KMS-11 (cell line): Measurements from ENCODE around the gene PNPLA7.

Experiments
- H2AFZ ChIP-seq: fragments of 200-600 bp; sonication (generic); 2 replicates; pipeline ENCODE4 v1.6.1; 2016; ENCODE audit warnings: antibody characterized with exemption, mixed run types, low read depth
- H3K27ac ChIP-seq: fragments of 200-600 bp; sonication (generic); 2 replicates; pipeline ENCODE4 v1.6.1; 2016; ENCODE audit warnings: mild to moderate bottlenecking, mixed run types
- H3K27me3 ChIP-seq: fragments of 200-600 bp; sonication (generic); 2 replicates; pipeline ENCODE4 v1.6.1; 2017; ENCODE audit warnings: mild to moderate bottlenecking, low read depth, mixed run types, moderate library complexity; ENCODE audit not compliant: insufficient read depth
- H3K36me3 ChIP-seq: fragments of 200-600 bp; sonication (generic); 2 replicates; pipeline ENCODE4 v1.6.1; 2017; ENCODE audit warnings: mild to moderate bottlenecking, mixed run types; ENCODE audit not compliant: insufficient read depth
- H3K4me1 ChIP-seq: fragments of 200-600 bp; sonication (generic); 2 replicates; pipeline ENCODE4 v1.6.1; 2016; ENCODE audit warnings: mild to moderate bottlenecking, low read depth, mixed run types; ENCODE audit not compliant: poor library complexity, severe bottlenecking
- H3K4me2 ChIP-seq: fragments of 200-600 bp; sonication (generic); 2 replicates; pipeline ENCODE4 v1.7.0; 2016; ENCODE audit warnings: mild to moderate bottlenecking, mixed run types
- H3K4me3 ChIP-seq: fragments of 200-600 bp; sonication (generic); IDR thresholded peaks from 2 replicates; pipeline ENCODE4 v1.6.1; 2017; ENCODE audit warnings: low read depth, low read length, mixed read lengths; ENCODE audit not compliant: insufficient read depth
- H3K79me2 ChIP-seq: fragments of 200-600 bp; sonication (generic); 2 replicates; pipeline ENCODE4 v1.6.1; 2016; ENCODE audit warnings: low read depth, mixed run types; ENCODE audit not compliant: insufficient read depth
- H3K9ac ChIP-seq: fragments of 200-600 bp; sonication (generic); 2 replicates; pipeline ENCODE4 v1.6.1; 2016; ENCODE audit warnings: mild to moderate bottlenecking, mixed run types
- H4K20me1 ChIP-seq: fragments of 200-600 bp; sonication (generic); 2 replicates; pipeline ENCODE4 v1.6.1; 2016; ENCODE audit warnings: mild to moderate bottlenecking, mixed run types; ENCODE audit not compliant: insufficient read depth
- TF ChIP-seq, protein P1 (sequence below): fragments of 200-600 bp; sonication (generic); conservative IDR thresholded peaks from 2 replicates; pipeline ENCODE4 v1.6.1; 2017; ENCODE audit warnings: low read depth, mild to moderate bottlenecking, antibody characterized with exemption, low read length, moderate library complexity, mixed read lengths

PNPLA7 gene

GRCh38 chr9:137417161-137418021 lies 132.8 kb downstream of the PNPLA7 start:
- H3K27ac ChIP-seq: no peak overlapping the region
- TF ChIP-seq, protein P1, sequence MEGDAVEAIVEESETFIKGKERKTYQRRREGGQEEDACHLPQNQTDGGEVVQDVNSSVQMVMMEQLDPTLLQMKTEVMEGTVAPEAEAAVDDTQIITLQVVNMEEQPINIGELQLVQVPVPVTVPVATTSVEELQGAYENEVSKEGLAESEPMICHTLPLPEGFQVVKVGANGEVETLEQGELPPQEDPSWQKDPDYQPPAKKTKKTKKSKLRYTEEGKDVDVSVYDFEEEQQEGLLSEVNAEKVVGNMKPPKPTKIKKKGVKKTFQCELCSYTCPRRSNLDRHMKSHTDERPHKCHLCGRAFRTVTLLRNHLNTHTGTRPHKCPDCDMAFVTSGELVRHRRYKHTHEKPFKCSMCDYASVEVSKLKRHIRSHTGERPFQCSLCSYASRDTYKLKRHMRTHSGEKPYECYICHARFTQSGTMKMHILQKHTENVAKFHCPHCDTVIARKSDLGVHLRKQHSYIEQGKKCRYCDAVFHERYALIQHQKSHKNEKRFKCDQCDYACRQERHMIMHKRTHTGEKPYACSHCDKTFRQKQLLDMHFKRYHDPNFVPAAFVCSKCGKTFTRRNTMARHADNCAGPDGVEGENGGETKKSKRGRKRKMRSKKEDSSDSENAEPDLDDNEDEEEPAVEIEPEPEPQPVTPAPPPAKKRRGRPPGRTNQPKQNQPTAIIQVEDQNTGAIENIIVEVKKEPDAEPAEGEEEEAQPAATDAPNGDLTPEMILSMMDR: no peak
- no peak overlapping the region for H3K4me3 ChIP-seq
- H4K20me1 ChIP-seq: no peaks in the 10 kb centered on the region
- no peaks in the 10 kb centered on the region for H3K27me3 ChIP-seq
- no peak overlapping the region for H3K4me2 ChIP-seq
- H3K79me2 ChIP-seq: no peaks in the 10 kb centered on the region; the same call in 1 of the 2 replicates
- no peaks in the 10 kb centered on the region for H3K36me3 ChIP-seq
- no peak overlapping the region for H2AFZ ChIP-seq
- no peak overlapping the region for H3K9ac ChIP-seq
- H3K4me1 ChIP-seq: peaks cover 3% of the 10 kb centered on the region

GRCh38 chr9:137416563-137417151 lies 133.5 kb downstream of the PNPLA7 start:
- no peak overlapping the region for H3K27ac ChIP-seq
- H3K4me1 ChIP-seq: peaks cover 9% of the 10 kb centered on the region
- H3K36me3 ChIP-seq: no peaks in the 10 kb centered on the region
- no peaks in the 10 kb centered on the region for H3K27me3 ChIP-seq
- no peak overlapping the region for H3K9ac ChIP-seq
- TF ChIP-seq, protein P1: no peak
- no peak overlapping the region for H3K4me3 ChIP-seq
- no peak overlapping the region for H2AFZ ChIP-seq
- H3K79me2 ChIP-seq: no peaks in the 10 kb centered on the region; the same call in 1 of the 2 replicates
- no peak overlapping the region for H3K4me2 ChIP-seq
- no peaks in the 10 kb centered on the region for H4K20me1 ChIP-seq

DNA sequence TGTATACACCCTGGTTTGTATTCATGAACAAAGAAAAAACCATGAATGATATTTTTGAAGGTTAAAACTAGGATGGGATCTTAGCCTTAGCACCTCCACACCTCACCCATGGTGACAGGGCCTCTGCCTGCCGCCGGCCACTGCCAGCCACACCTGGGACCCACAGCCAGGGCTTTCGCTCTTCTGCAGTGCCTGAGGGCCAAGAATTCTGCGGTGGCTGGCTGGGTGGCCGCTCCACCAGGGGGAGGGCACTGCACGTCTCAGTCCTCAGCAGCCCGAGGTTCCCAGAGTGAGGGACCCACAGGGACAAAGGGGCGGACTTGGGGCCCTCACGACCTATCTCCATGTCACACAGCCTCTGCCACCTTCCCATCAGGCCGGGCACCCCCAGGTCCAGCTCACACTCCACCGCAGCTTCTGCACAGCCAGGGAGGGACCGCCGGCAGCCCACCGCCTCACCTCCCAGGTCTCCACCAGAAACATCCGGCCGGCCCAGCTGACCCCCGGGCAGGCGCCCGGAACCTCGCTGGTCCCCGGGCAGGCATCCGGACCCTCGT lies 134.1 kb downstream of the PNPLA7 start:
- TF ChIP-seq, protein P1: no peak
- H3K27me3 ChIP-seq: no peaks in the 10 kb centered on the region
- no peak overlapping the region for H3K4me3 ChIP-seq
- no peaks in the 10 kb centered on the region for H4K20me1 ChIP-seq
- no peaks in the 10 kb centered on the region for H3K36me3 ChIP-seq
- no peak overlapping the region for H3K4me2 ChIP-seq
- H3K4me1 ChIP-seq: peaks cover 12% of the 10 kb centered on the region
- no peaks in the 10 kb centered on the region for H3K79me2 ChIP-seq
- no peak overlapping the region for H3K27ac ChIP-seq
- no peak overlapping the region for H2AFZ ChIP-seq
- H3K9ac ChIP-seq: no peak overlapping the region

DNA sequence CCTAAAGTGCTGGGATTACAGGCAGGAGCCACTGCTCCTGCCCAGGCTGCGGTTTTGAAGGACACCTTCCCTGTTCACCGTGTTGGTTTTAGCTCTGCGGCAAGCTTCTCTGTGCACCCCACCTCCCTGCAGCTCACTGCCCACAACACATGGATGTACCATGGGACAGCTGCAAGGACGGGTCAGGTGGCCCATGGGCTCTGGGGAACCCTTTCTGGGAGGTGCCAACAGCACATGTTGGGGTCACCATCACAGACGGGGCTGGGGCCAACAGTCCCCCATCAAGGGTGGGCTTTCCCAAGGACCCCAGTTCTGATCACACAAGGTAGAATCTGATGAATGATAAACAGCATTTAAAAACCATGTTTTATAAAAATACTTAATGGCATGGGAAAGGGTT lies 134.8 kb downstream of the PNPLA7 start:
- TF ChIP-seq, protein P1: no peak
- Histone ChIP-seq H2AFZ (no peak overlapping the region), H3K27me3 (no peaks in the 10 kb centered on the region), H3K36me3 (no peaks in the 10 kb centered on the region), H4K20me1 (no peaks in the 10 kb centered on the region), H3K79me2 (no peaks in the 10 kb centered on the region), H3K4me1 (peaks cover 18% of the 10 kb centered on the region), H3K9ac (no peak overlapping the region), H3K4me2 (no peak overlapping the region), H3K4me3 (no peak overlapping the region), H3K27ac (no peak overlapping the region)
